ENCODE results near the gene SVOP.

Gene SVOP

DNA sequence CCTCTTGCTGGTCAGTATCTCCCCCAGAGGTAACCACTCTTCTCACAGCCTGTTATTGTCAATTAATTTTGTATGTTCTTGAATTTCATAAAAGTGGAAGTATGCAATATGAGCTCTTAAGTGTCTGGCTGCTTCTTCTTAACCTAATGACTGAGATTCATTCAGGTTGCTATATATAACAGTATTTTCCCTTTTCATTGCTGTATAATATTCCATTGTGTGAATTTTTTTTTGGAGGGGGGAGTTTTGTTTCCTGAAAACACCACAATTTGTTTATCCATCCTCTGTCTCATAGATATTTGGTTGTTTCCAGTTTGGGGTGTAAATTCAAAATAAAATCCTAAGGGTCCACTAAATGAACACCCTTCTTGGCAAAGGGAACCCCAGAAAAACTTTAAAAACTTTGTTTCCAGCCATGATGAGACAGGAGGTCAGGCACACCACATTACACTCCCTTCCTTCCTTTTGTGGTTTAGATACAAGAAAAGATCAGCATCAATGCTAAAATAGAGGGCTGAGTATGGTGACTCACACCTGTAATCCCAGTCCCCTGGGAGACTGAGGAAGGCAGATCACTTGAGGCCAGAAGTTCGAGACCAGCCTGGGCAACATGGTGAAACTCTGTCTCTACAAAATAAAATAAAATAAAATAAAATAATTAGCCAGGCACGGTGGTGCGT lies 145.0 kb downstream of the SVOP start:
- no peak for TF ChIP-seq NFIC (IDR thresholded peaks at IDR 0.05)
- no peak for TF ChIP-seq TCF12 (IDR thresholded peaks at IDR 0.05; ENCODE audit: low read depth)
- TF ChIP-seq MAX (IDR thresholded peaks at IDR 0.05), result no peak
- no peak for TF ChIP-seq EP300 (IDR thresholded peaks at IDR 0.05; ENCODE audit: borderline replicate concordance)
- no peak for TF ChIP-seq TAF1 (IDR thresholded peaks at IDR 0.05; ENCODE audit: low read depth)
- no peak for TF ChIP-seq EGR1 (IDR thresholded peaks at IDR 0.05)
- TF ChIP-seq REST (IDR thresholded peaks at IDR 0.05; ENCODE audit: low read depth), result no peak
- TF ChIP-seq RAD21 (IDR thresholded peaks at IDR 0.05; ENCODE audit: low read depth), result no peak
- TF ChIP-seq CREB1 (IDR thresholded peaks at IDR 0.05; ENCODE audit: low read depth), result no peak

DNA sequence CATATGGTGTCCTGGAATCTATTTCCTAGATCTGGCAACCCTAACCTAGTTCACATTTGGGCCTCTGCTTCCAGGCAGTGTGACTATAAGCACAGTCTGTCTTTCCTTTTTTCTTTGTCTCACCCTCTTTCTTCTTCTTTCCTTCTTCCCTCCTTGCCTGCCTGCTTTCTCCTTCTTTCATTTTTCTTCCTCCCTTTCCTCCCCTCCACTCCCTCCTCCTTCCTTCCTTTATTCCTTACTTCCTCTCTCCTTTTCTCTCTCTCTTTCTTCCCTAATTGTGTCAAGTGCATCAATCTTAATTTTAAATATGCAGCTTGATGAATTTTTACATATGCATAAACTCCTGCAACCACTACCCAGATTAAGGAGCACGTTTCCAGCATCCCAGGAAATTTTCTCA lies 145.6 kb downstream of the SVOP start:
- no peak for TF ChIP-seq REST (IDR thresholded peaks at IDR 0.05; ENCODE audit: low read depth)
- TF ChIP-seq NFIC (IDR thresholded peaks at IDR 0.05), result no peak
- no peak for TF ChIP-seq YY1 (IDR thresholded peaks at IDR 0.05; ENCODE audit: low read depth)
- no peak for TF ChIP-seq ZBTB7A (IDR thresholded peaks at IDR 0.05; ENCODE audit: low read depth)
- TF ChIP-seq EP300 (IDR thresholded peaks at IDR 0.05; ENCODE audit: borderline replicate concordance), result no peak
- no peak for TF ChIP-seq TEAD4 (IDR thresholded peaks at IDR 0.05)
- no peak for TF ChIP-seq TCF12 (IDR thresholded peaks at IDR 0.05; ENCODE audit: low read depth)
- TF ChIP-seq, protein P1, sequence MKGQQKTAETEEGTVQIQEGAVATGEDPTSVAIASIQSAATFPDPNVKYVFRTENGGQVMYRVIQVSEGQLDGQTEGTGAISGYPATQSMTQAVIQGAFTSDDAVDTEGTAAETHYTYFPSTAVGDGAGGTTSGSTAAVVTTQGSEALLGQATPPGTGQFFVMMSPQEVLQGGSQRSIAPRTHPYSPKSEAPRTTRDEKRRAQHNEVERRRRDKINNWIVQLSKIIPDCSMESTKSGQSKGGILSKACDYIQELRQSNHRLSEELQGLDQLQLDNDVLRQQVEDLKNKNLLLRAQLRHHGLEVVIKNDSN (IDR thresholded peaks at IDR 0.05), result no peak
- TF ChIP-seq RAD21 (IDR thresholded peaks at IDR 0.05; ENCODE audit: low read depth), result no peak

- TF ChIP-seq EP300 (IDR thresholded peaks at IDR 0.05; ENCODE audit: borderline replicate concordance) (no peak), ZBTB7A (IDR thresholded peaks at IDR 0.05; ENCODE audit: low read depth) (no peak), TEAD4 (IDR thresholded peaks at IDR 0.05) (no peak), EGR1 (IDR thresholded peaks at IDR 0.05) (no peak), TCF12 (IDR thresholded peaks at IDR 0.05; ENCODE audit: low read depth) (no peak), CREB1 (IDR thresholded peaks at IDR 0.05; ENCODE audit: low read depth) (no peak), TAF1 (IDR thresholded peaks at IDR 0.05; ENCODE audit: low read depth) (no peak), YY1 (IDR thresholded peaks at IDR 0.05; ENCODE audit: low read depth) (no peak)
- TF ChIP-seq, protein P1 (IDR thresholded peaks at IDR 0.05), result no peak
Observed at GRCh38 chr12:108868781-108869180, 152.1 kb downstream of the SVOP start.

GRCh38 chr12:108865169-108865568 lies 155.7 kb downstream of the SVOP start:
- TF ChIP-seq NFIC (IDR thresholded peaks at IDR 0.05) (no peak), TCF12 (IDR thresholded peaks at IDR 0.05; ENCODE audit: low read depth) (no peak), EGR1 (IDR thresholded peaks at IDR 0.05) (no peak), CREB1 (IDR thresholded peaks at IDR 0.05; ENCODE audit: low read depth) (no peak), REST (IDR thresholded peaks at IDR 0.05; ENCODE audit: low read depth) (no peak)

DNA sequence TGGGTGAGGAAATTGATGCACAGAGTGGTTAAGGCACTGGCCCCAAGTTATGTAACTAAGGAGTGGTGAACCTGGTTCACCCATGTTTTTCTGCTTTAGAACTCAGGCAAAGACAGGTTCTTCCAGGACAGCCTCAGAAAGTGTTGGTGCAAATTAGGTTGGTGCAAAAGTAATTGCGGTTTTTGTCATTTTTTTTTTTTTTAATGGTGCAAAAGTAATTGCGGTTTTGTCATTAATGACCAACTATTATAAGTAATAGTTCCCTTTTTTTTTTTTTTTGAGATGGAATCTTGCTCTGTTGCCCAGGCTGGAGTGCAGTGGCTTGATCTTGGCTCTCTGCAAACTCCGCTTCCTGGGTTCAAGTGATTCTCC lies 158.3 kb downstream of the SVOP start:
- no peak for TF ChIP-seq ZBTB7A (IDR thresholded peaks at IDR 0.05; ENCODE audit: low read depth)
- no peak for TF ChIP-seq YY1 (IDR thresholded peaks at IDR 0.05; ENCODE audit: low read depth)
- TF ChIP-seq TEAD4 (IDR thresholded peaks at IDR 0.05), result no peak

Data from Ishikawa (cell line).